Gastrocnemius medialis (tissue), 4 donors: ENCODE data around the gene HRCT1.

Experiments
- CTCF ChIP-seq, 5 experiments: fragments of 450-650 bp in 3 of 5; fragments of 200-600 bp in 2 of 5; sonication (generic) in 2 of 5; IDR thresholded peaks in 4 of 5; conservative IDR thresholded peaks in 1 of 5; 1 replicate in 4 of 5; 2 replicates in 1 of 5; pipeline ENCODE4 v1.5.1; 2016 to 2019; ENCODE audit warnings: antibody characterized with exemption in 5 of 5, mild to moderate bottlenecking in 3 of 5, moderate library complexity in 3 of 5
- POLR2A ChIP-seq, 2 donors: fragments of 450-650 bp; IDR thresholded peaks; one replicate each; pipeline ENCODE4 v1.6.1; 2017; ENCODE audit warnings: antibody characterized with exemption in 2 of 2, mild to moderate bottlenecking in 2 of 2, moderate library complexity in 2 of 2

GRCh38 chr9:35930989-35931388, 25.0 kb downstream of the HRCT1 start:
- no peak for TF ChIP-seq CTCF (IDR thresholded peaks at IDR 0.05 in 4 of 5, conservative IDR thresholded peaks at IDR 0.05 in 1 of 5)
- no peak for TF ChIP-seq POLR2A (IDR thresholded peaks at IDR 0.05)
